ENCODE data around the gene HSFX1.
"Not testable (repeated sequence)": the region's sequence is repeated elsewhere in the genome, so short reads cannot be mapped to it uniquely, and the experiment has no call there.

GRCh38 chrX:149758715-149759078, 15.2 kb upstream of the HSFX1 start:
- TF ChIP-seq POLR2A (IDR thresholded peaks at IDR 0.05; ENCODE audit: control extremely low read depth in 1 of 2, low read depth in 2 of 2, low read length in 2 of 2); CEBPB (IDR thresholded peaks at IDR 0.05; ENCODE audit: low read depth, low read length); EZH2 (IDR thresholded peaks at IDR 0.05; ENCODE audit: low read depth, low read length, severe bottlenecking); MAX (IDR thresholded peaks at IDR 0.05); ZNF274 (IDR thresholded peaks at IDR 0.05; ENCODE audit: borderline replicate concordance, extremely low read depth, low read length); CTCF (IDR thresholded peaks at IDR 0.05; ENCODE audit: control extremely low read depth in 1 of 3, insufficient read depth in 1 of 3, low read depth in 1 of 3, low read length in 3 of 3); CREB1 (IDR thresholded peaks at IDR 0.05); NRF1 (IDR thresholded peaks at IDR 0.05; ENCODE audit: low read depth, low read length); HDAC2 (IDR thresholded peaks at IDR 0.05; ENCODE audit: borderline replicate concordance in 1 of 2, low read depth in 2 of 2, low read length in 2 of 2); RBBP5 (IDR thresholded peaks at IDR 0.05; ENCODE audit: borderline replicate concordance, low read depth, low read length); RFX5 (IDR thresholded peaks at IDR 0.05; ENCODE audit: borderline replicate concordance, low read depth, low read length); TAF1 (IDR thresholded peaks at IDR 0.05; ENCODE audit: low read depth, low read length); BRCA1 (IDR thresholded peaks at IDR 0.05; ENCODE audit: low read depth, low read length): not testable (repeated sequence)
